GM18873 (cell line): ENCODE data around the gene NLRC4.
"Not testable (repeated sequence)": the region's sequence is repeated elsewhere in the genome, so short reads cannot be mapped to it uniquely, and the experiment has no call there.

Experiments used
- ATAC-seq: cut with Tn5 transposase; IDR thresholded peaks from one replicate; pipeline ENCODE4 v1.9.1; 2021; ENCODE audit warnings: mild to moderate bottlenecking, moderate library complexity, moderate number of reproducible peaks; ENCODE audit not compliant: unreplicated experiment, low FRiP score

NLRC4 gene

DNA sequence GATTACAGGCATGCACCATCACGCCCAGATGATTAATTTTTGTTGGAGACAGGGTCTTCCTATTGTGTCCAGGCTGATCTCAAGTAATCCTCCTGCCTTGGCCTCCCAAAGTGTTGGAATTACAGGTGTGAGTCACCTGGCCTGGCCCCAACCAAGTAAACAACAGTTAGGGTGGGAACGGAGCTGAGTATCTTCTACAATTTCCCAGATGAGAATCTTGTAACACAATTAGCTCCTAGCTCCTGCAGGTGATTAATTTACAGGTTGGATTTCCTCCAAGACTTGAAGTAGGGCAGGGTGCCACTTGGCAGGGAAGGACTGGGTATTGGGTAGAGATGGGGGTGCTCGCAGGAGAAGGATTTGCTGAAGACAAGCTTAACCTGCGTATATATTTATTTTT is 17.8 kb downstream of the NLRC4 start:
- ATAC-seq: no peak

DNA sequence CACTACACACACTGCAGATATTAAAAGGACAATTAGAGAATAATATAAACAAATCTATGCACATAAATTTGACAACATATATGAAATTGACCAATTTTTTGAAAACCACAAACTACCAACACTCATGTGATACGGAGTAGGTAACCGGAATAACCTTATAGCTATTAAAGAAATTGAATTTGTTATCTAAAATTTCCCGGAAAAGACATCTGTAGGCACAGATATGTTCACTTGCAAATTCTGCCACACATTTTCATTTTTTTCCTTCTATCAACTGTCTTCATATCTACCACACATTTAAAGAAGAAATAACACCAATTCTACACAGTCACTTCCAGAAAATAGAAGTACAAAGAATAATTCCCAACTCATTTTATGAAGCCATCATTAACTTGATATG is 22.4 kb downstream of the NLRC4 start:
- no peak for ATAC-seq

DNA sequence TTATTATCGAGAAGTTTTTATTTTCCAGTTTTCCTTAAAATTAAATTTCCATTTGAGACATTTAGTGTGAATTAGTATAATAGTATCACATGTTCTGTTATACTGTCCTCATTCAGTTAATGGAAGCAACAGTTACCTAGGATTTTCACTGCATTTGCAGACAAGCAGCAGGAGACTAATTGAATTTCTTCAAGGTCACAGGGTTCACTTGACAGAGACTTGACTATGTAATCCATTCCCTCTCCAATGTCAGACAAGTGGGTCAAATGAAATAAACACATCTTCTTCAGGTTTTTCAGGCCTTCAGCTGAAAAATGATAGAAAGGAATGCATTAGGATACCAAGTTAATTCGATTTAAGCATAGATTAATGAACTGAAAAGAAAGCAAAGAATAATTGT is 26.7 kb downstream of the NLRC4 start:
- ATAC-seq: no peak

DNA sequence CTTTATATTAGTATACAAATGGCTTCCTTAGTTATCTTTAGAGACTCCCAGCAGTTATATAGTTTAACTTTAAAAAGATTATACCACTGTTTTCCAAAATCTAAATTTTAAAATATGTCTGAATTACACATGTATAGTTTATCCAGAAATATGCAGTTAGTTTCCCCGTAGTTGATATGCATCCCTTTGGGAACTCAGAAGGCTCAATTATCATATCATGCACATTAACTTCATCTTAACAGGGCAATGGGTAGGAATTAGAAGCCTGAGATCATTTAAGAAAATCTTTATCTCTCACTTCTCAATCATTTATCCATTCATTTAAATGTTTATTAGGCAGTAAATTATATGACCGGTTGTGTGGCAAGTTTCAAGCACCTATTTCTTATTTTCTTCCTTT is 27.2 kb downstream of the NLRC4 start:
- no peak for ATAC-seq

DNA sequence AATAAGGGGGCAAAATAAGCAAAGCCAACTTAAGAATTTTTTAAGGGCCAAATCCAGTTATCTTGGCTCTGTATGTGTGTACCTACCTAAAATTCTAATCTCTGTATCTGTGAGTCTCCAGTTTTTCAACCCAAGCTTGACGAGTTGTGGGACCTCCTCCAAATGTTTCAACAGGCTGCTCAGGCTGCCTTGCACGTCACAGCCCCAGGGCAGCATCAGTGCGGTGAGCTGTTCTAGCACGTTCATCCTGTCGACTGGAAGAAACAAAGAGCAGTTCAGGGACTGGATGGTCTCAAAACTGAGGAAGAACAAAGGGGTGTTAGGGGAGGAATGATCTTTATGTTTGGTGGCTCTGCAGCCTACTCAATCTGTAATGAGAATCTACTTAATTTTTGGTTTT is 29.4 kb downstream of the NLRC4 start:
- ATAC-seq: no peak

DNA sequence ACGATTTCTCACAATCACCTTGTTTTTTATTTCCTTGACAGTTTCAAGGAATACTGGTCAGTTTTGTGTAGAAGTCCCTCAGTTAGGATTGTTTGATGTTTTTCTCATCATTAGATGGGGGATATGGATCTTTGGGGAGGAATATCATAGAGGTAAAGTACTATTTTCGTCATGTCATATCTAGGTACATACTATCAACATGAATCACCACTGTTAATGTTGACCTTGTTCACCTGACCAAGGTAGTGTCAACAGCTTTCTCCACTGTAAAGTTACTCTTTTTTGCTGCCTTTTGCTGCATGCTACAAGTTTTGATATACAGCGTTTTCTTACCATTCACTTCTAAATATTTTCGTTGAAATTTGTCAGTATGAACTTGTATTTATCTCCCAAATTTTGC is 32.7 kb downstream of the NLRC4 start:
- ATAC-seq: no peak

DNA sequence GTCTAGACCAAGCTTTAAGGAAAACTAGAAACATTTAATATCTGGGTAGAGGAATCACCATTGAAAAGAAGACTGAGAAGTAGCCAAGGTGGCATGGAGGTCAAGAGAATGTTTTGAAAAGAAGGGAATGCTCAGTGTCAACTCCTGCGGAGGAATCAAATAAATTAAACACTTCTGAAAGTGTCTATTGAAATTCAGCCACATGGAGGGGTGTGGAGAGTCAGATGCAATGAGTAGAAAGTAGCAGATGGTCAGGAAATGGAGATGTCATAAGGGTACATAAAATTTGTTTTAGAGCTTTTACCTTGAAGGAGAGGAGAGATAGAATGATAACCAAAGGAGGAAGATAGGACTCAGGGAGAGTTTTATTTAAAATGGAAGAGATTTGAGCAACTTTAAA is 35.1 kb downstream of the NLRC4 start:
- no peak for ATAC-seq

DNA sequence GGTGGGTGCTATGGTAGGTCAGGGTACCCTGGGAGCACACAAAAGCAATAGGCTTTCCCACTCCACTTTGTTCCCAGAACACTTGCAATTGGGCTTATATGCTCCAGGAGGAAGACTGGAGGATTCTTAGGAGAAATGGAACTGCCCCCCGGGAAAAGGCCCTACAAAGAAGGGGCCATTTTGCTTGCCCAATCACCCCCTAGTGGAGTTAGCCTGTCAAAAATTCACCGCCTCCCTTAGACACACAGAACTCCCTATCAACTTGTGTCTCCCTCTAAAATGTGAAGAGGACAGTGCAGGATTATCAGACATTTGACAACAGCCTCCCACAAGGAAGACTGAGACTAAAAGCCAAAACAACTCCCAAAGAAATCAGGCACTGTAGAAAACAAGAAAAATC is 36.5 kb downstream of the NLRC4 start:
- no peak for ATAC-seq

DNA sequence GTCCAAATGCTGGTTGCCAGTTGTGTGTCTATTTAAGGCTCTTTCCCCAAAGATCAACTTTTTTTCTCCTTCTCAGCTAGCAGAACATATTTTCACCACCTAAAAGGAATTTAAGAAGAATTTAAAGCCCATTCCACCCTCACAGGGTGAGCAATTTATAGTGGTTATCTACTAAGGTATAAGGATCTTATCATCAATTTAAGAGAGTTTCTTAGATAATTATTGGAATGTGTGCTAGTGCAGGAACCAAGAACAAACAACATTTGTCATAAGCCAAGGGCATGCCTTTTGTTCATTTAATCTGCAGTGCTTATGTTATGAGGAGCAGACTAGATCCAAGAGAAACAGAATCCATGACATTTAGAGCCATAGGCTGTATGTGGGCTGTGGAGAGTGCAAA is 37.2 kb downstream of the NLRC4 start:
- no peak for ATAC-seq

DNA sequence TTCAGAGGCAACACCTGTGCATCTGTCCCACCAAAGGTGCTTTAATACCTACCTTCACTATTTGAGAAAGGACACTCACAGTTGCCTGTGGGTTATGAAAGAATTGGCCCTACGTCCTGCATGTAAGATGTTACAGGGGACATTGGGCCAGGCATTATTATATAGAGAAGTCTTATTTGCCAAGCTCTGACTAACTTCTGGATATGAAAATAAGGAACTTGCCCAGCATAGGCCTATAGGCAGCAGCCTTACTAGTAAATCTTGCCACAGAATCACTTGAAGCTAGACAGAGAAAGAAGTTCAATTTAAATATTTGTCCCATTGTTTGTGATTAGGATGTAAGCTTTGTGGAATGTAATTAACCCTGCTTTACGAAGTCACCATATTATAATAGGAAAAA is 41.7 kb downstream of the NLRC4 start:
- ATAC-seq: no peak

DNA sequence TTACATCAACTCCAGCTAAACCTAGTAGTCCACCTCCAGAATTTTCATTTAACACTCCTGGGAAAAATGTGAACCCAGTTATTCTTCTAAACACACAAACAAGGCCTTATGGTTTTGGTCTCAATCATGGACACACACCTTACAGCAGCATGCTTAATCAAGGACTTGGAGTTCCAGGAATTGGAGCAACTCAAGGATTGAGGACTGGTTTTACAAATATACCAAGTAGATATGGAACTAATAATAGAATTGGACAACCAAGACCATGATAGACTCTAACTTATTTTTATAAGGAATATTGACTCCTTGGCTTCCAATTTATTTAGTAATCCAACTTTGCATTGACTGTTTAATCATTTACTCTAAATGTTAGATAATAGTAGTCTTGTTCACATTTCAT is 44.2 kb downstream of the NLRC4 start:
- ATAC-seq: no peak

DNA sequence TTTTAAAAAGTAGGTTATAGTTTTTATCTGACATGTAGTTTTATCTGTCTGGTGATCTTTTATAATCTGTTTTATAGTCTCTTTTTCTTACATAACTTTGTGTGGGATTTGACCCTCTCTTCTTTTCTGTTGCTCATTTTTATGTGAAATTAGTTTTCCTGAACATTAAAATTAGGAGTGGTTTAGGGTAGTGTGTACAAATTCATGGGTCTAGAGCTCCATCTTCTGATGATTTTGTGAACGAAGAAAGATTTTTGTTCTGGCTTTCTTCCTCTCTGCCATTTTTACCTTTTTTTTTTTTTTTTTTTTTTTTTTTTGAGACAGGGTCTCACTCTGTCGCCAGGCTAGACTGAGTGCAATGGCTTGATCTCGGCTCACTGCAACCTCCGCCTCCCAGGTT is 52.4 kb downstream of the NLRC4 start:
- no peak for ATAC-seq

DNA sequence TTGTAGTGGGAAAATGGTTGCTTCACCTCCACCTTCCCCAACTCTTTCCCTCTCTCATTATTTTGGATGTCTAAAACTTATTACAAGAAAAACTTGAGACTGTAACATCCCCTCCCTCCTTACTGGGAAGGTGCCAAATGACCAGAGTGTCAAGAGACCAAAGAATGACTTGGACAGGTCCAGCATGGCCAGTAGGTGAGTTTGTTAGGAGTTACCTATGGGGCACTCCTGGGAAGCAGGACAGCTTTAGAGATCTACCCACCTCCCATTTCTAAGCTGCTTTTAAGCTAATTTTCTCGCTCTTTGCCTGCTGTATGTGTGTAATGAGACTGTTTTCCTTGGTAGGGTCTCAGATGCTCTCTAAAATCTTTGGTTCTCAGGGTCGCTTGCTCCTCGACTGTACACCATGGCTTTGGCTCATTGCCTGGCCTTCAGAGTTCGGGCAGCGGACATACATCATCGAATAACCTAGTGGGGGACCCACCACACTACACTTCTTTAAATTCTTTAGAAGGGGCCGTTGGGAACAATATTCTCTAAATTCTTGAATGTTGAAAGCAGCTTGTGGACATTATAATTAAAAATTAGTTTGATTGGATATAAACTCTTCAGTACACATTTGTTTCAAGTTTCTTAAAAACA is 53.8 kb downstream of the NLRC4 start:
- no peak for ATAC-seq

DNA sequence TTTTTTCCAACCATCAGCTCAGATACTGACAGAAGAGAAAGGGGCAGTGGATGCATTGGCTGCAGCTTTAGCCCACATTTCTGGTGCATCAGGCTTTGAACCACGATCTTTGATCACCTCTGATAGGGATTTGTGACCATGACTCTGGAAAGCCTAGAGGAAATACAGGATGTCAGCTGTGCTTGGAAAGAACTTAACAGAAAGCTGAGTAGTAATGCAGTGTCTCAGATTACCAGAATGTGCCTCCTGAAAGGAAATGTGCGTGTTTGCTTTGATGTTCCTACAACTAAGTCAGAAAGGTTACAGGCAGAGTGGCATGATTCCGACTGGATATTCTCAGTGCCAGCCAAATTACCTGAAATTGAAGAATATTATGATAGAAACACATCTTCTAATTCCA is 61.3 kb downstream of the NLRC4 start:
- ATAC-seq: not testable (repeated sequence)

DNA sequence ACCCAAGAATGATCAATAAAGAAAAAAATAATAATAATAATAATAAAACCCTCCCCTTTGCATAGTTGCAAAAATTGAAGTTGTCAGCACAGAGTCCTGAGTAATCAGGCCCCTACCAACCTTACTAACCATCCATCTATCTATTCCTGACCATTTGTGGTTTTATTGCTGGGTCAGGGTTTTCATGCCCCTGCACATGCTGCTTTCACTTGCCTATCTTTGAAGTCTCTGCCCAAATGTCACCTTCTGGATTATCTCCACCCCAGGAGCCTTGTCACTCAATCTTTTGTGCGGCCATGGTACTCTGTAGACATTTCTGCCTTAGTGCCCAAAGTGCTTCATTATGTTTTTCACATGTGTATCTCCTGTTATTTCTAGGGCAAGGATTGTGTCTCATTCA is 63.9 kb downstream of the NLRC4 start:
- ATAC-seq: no peak

DNA sequence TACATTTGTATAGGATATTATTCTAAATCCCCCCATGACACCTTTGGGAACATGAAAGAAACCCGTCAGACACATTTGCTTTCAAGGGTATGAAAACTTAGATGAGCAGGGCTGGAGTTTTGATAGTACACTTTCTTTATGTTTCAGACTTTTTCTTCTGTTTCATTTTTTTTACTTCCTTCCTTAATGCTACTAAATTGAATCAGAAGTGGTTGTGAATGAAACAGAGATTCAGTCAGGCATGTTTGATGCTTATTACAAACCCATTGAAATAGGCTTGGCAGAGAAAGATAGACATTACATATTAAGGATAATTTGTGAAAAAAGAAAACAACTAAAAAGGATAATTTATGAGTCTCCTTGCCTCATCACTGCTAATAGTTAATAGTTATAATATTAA is 72.3 kb downstream of the NLRC4 start:
- ATAC-seq: no peak

DNA sequence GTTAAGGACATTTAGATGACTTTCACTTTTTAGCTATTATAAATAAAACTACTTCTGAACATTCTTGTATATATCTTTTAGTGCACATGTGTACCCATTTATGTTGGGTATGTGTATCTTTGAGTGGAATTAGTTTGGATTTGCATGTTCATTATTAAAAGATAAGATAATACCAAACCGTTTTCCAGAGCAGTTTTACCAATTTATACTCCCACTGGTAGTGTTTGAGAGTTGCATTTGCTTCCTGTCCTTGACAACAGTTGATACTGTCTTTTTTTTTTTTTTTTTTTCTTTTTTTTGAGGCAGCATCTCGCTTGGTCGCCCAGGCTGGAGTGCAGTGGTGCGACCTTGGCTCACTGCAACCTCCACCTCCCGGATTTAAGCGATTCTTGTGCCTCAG is 75.7 kb downstream of the NLRC4 start:
- no peak for ATAC-seq

DNA sequence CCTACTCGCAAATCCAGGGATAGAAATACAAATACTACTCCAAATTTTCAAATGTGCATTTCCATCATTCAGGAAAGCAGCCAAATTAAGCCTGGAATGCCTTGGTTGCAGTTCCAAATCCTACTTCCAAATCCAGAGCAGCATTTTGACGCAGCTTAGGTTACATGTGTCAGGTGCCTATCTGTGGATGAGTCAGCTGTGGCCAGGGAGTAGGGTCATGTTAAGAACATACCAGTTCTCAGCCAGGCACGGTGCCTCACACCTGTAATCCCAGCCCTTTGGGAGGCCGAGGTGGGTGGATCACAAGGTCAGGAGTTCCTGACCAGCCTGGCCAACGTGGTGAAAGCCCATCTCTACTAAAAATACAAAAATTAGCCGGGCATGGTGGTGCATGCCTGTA is 82.0 kb downstream of the NLRC4 start:
- no peak for ATAC-seq
